ENCODE data around the gene CEP85L. TPM values are rescaled to one million over a fixed set of nuclear protein-coding genes. Genes with fewer than 3 reads are reported as not detected.
A peak's percentile ranks its signal among the peaks of the same experiment; 100 is the strongest.

The CEP85L gene
- polyA plus RNA-seq, 1 donor = 4.3 TPM

DNA sequence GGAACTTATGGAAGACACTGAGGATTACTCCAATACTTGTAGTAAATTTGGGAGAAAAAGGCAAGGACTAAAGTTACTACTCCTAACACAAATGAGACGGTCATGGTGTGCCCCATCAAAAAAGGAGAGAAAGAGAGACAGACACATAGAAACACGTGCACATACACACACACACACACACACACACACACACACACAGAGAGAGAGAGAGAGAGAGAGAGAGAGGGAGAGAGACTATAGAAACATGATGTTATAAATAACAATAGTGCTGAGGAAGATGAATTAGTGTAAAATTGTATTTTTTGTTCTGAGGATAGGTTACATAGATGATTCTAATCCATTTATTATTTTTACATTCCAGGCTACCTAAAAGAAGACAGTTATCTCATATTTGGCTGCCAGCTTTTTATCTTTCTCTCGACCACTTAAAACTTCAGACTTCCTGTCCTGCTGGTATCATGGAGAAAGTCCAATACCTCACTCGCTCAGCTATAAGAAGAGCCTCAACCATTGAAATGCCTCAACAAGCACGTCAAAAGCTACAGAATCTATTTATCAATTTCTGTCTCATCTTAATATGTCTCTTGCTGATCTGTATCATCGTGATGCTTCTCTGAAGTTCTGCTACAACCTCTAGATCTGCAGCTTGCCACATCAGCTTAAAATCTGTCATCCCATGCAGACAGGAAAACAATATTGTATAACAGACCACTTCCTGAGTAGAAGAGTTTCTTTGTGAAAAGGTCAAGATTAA, 92.8 kb downstream of the CEP85L start:
- Histone ChIP-seq H3K4me3 (ENCODE audit: low read length) (no peak overlapping the region), H3K27me3 (ENCODE audit: control insufficient read depth, insufficient read depth, low read length) (no peaks in the 10 kb centered on the region), H3K36me3 (ENCODE audit: control insufficient read depth, insufficient read depth, low read length) (no peaks in the 10 kb centered on the region), H3K27ac (ENCODE audit: low read length) (no peak overlapping the region), H3K9me3 (ENCODE audit: control insufficient read depth, low read depth, low read length) (no peaks in the 10 kb centered on the region), H3K4me1 (ENCODE audit: control insufficient read depth, insufficient read depth, low read length) (no peaks in the 10 kb centered on the region)
- WGBS (ENCODE audit: insufficient coverage, low lambda C conversion rate) = 100% methylated on average over 2 of the region's 6 CpGs
- no peak for DNase-seq

DNA sequence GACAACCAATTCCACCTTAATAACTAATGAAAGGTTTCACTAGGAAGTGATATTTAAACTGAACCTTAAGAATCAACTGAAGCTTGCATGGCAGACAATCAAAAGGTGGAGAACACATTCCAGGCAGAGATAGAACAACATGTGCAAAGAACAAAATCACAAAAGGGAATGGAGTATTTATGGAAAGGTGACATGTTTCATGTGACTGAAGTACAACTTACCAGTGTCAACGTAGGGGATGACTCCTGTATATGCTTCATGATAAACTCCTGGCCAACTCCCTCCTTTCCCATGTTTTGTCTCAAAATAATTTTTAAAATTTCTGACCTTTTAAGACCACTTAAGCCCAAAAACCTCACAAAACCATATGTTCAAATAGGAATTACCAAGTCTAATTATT, 96.7 kb downstream of the CEP85L start:
- DNase-seq = no peak
- WGBS (ENCODE audit: insufficient coverage, low lambda C conversion rate) = 75% methylated on average over 1 of the region's 1 CpG
- H3K36me3 ChIP-seq (ENCODE audit: control insufficient read depth, insufficient read depth, low read length) = no peaks in the 10 kb centered on the region
- H3K4me1 ChIP-seq (ENCODE audit: control insufficient read depth, insufficient read depth, low read length) = no peaks in the 10 kb centered on the region
- no peak overlapping the region for H3K4me3 ChIP-seq (ENCODE audit: low read length)
- H3K27ac ChIP-seq (ENCODE audit: low read length) = no peak overlapping the region
- H3K9me3 ChIP-seq (ENCODE audit: control insufficient read depth, low read depth, low read length) = no peaks in the 10 kb centered on the region
- no peaks in the 10 kb centered on the region for H3K27me3 ChIP-seq (ENCODE audit: control insufficient read depth, insufficient read depth, low read length)

DNA sequence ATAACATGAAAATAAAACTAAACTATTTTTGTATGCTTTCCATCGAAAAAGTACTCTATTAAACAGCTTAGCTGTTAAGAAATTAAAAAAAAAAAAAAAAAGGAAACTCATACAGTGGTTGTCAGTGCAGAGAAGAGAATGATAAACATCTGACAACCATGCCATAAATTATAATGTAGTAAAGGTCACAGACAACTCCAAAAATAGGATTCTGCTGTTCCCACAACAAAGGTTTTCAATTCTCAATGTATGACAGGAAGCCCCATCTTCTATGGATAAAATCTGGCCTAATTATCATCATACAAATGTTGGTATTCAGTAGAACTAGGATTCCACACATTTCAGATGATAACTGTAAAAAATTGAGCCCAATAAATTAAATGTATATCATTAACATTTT, 98.3 kb downstream of the CEP85L start:
- no peak overlapping the region for H3K4me3 ChIP-seq (ENCODE audit: low read length)
- H3K9me3 ChIP-seq (ENCODE audit: control insufficient read depth, low read depth, low read length) = no peaks in the 10 kb centered on the region
- no peak overlapping the region for H3K27ac ChIP-seq (ENCODE audit: low read length)
- 45% methylated on average over 1 of the region's 1 CpG for WGBS (ENCODE audit: insufficient coverage, low lambda C conversion rate)
- H3K4me1 ChIP-seq (ENCODE audit: control insufficient read depth, insufficient read depth, low read length) = no peaks in the 10 kb centered on the region
- no peaks in the 10 kb centered on the region for H3K36me3 ChIP-seq (ENCODE audit: control insufficient read depth, insufficient read depth, low read length)
- no peaks in the 10 kb centered on the region for H3K27me3 ChIP-seq (ENCODE audit: control insufficient read depth, insufficient read depth, low read length)
- DNase-seq = no peak

DNA sequence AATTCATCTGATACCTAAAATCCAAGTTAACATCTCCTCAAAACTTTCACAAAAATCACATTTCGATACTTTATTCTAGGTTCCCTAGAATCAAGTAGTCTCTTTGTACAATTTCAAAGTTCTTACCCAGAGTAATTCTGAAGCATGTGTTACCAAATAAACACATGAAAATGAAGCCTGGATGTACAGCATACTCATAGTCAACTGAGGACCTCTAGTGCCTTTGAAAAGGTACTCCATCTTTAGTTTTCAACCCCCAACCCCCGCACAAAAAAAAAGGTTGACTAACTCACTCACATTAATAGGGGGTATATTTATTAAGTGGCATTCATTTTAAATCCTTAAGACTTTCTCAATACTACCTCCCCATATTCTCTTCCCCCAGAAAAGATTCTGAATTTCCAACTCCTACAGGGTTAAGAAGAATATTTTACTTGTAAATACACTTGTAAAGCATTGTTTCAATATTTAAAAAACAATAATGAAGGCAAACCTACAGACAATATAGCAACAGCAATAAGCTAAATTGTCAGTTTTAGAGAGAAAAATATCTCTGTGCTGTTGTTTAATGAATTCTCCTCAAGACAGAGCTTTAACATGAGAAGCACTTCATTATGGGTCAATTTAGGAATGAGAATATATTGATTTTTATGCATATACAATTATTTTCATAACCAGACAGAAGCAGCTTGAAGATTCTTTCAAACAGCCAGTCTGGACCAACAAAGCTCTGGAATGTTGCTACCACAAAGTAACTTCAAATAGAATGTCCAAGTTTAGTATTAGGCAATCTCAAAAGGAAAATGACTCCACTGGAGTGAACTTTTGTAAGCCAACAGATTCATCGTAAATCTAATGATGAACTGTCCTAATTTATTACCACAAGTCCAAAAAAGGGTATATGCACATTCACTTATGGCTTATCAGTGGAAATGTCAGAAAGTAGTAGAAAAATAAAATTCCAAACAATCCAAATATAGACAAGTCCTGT, 100.0 kb downstream of the CEP85L start:
- 38% methylated on average over 1 of the region's 3 CpGs for WGBS (ENCODE audit: insufficient coverage, low lambda C conversion rate)
- Histone ChIP-seq H3K27me3 (ENCODE audit: control insufficient read depth, insufficient read depth, low read length) (no peaks in the 10 kb centered on the region), H3K4me3 (ENCODE audit: low read length) (no peak overlapping the region), H3K4me1 (ENCODE audit: control insufficient read depth, insufficient read depth, low read length) (no peaks in the 10 kb centered on the region), H3K36me3 (ENCODE audit: control insufficient read depth, insufficient read depth, low read length) (no peaks in the 10 kb centered on the region), H3K9me3 (ENCODE audit: control insufficient read depth, low read depth, low read length) (no peaks in the 10 kb centered on the region), H3K27ac (ENCODE audit: low read length) (no peak overlapping the region)
- peak in 1 of 2 donors; percentile 11 for DNase-seq

DNA sequence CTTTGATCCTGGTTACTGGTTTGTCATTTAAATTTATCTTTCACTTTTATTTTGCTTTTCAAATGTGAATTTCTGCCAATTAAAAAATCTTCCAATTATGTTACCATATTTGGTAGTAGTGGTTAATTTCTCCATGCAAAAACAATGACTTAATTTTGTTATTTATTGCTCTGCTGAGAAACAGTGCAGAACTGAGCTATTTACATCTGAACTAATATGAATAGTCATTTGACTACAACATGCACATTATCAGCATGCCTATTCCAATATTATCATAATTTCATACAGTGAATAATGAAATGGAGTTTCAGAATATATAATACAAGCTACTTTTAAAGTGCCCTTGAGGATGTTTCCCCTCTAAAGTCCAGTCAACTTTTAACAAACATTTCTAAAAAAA, 102.8 kb downstream of the CEP85L start:
- H3K4me3 ChIP-seq (ENCODE audit: low read length) = no peak overlapping the region

DNA sequence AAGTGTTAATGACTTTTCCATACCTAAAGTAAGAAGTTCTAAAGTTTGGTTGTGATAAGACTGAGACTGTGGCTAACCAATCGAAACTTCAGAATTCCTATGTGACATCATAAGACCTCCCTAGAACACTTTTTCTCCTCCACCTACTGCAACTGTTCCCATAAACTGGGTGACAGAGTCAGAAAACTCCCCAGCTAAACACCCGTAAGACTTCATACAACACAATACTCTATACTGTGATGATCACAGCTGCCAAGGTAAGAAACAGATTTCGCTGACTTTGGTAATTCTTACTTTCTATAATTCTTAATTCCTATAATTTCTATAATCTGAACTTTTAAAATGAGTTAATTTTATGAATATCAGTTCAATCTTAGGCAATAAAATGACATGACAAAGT, 103.3 kb downstream of the CEP85L start, which contains the start of gene PLN:
Gene PLN (plus strand): TSS at position 161 of the 400 bp plus-strand sequence. CDS start 10,626 bp downstream, outside the sequence.
- no peak within 1 kb of the TSS for H3K4me3 ChIP-seq (ENCODE audit: low read length)
- H3K9me3 ChIP-seq (ENCODE audit: control insufficient read depth, low read depth, low read length) = no peaks in the 10 kb centered on the region
- H3K36me3 ChIP-seq (ENCODE audit: control insufficient read depth, insufficient read depth, low read length) = no peaks in the 10 kb centered on the region
- WGBS (ENCODE audit: insufficient coverage, low lambda C conversion rate) = 100% methylated on average over 1 of the region's 3 CpGs
- no peak within 1 kb of the TSS for H3K27ac ChIP-seq (ENCODE audit: low read length)
- DNase-seq = no peak
- no peaks in the 10 kb centered on the region for H3K4me1 ChIP-seq (ENCODE audit: control insufficient read depth, insufficient read depth, low read length)
- H3K27me3 ChIP-seq (ENCODE audit: control insufficient read depth, insufficient read depth, low read length) = no peaks in the 10 kb centered on the region

More for the DNA sequence above, 102.8 kb downstream of the CEP85L start:
- no peaks in the 10 kb centered on the region for H3K9me3 ChIP-seq (ENCODE audit: control insufficient read depth, low read depth, low read length)
- no peaks in the 10 kb centered on the region for H3K4me1 ChIP-seq (ENCODE audit: control insufficient read depth, insufficient read depth, low read length)
- no peaks in the 10 kb centered on the region for H3K27me3 ChIP-seq (ENCODE audit: control insufficient read depth, insufficient read depth, low read length)
- DNase-seq = no peak
- no peak overlapping the region for H3K27ac ChIP-seq (ENCODE audit: low read length)
- H3K36me3 ChIP-seq (ENCODE audit: control insufficient read depth, insufficient read depth, low read length) = no peaks in the 10 kb centered on the region

DNA sequence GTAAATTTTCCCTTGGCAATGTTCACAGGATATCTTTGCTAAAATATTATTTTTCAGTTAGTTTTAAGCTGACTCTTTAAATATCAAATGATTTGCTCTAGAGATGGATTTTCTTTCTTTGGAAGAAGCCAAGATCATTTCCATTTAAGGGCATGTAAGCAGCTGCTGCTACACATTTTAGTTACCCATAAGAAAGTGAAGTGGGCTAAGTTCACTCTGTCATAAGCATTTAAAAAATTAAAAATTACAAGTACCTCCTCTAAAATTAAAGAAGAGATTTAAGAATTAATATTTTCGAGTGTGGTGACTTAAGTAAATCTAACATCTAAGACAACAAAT, 104.5 kb downstream of the CEP85L start:
- Histone ChIP-seq H3K4me3 (ENCODE audit: low read length) (no peak overlapping the region), H3K9me3 (ENCODE audit: control insufficient read depth, low read depth, low read length) (no peaks in the 10 kb centered on the region), H3K27me3 (ENCODE audit: control insufficient read depth, insufficient read depth, low read length) (no peaks in the 10 kb centered on the region), H3K27ac (ENCODE audit: low read length) (no peak overlapping the region), H3K36me3 (ENCODE audit: control insufficient read depth, insufficient read depth, low read length) (no peaks in the 10 kb centered on the region), H3K4me1 (ENCODE audit: control insufficient read depth, insufficient read depth, low read length) (no peaks in the 10 kb centered on the region)
- no peak for DNase-seq
- WGBS (ENCODE audit: insufficient coverage, low lambda C conversion rate) = 86% methylated on average over 1 of the region's 1 CpG

DNA sequence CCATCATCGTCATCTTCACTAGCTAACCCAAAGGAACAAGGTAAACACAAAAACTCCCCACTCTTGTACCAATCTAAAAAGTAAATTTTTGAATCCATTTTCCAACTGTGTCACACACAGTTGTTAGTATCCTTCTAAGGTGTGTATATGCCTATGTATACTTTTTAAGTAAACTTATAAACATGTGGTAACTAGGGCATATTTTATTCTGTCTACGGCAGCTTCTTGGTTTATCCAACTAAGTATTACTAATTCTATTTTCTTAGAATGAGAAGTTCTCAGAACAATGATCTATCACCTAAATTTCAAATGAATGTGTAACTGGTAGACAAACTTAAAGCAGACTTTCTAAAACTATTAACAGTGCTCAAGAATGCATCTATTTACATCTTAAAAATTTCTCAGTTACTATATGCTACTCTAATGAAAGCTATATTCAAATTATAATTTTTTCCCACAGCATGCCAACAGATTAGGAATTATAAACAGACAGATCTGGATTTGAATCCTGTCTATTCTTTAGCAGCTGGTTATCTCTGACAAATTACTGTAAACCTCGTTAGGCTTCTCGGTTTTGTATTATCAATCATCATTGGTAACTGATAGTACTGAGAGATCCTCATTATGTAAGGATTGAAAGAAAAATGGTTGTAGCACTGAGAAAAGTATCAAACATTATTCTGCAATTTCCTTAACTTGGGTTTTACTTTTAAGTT, 105.1 kb downstream of the CEP85L start:
- H3K36me3 ChIP-seq (ENCODE audit: control insufficient read depth, insufficient read depth, low read length) = no peaks in the 10 kb centered on the region
- DNase-seq = no peak
- no peaks in the 10 kb centered on the region for H3K4me1 ChIP-seq (ENCODE audit: control insufficient read depth, insufficient read depth, low read length)
- H3K9me3 ChIP-seq (ENCODE audit: control insufficient read depth, low read depth, low read length) = no peaks in the 10 kb centered on the region
- 51% methylated on average over 3 of the region's 4 CpGs for WGBS (ENCODE audit: insufficient coverage, low lambda C conversion rate)
- no peak overlapping the region for H3K4me3 ChIP-seq (ENCODE audit: low read length)
- H3K27ac ChIP-seq (ENCODE audit: low read length) = no peak overlapping the region
- H3K27me3 ChIP-seq (ENCODE audit: control insufficient read depth, insufficient read depth, low read length) = no peaks in the 10 kb centered on the region

DNA sequence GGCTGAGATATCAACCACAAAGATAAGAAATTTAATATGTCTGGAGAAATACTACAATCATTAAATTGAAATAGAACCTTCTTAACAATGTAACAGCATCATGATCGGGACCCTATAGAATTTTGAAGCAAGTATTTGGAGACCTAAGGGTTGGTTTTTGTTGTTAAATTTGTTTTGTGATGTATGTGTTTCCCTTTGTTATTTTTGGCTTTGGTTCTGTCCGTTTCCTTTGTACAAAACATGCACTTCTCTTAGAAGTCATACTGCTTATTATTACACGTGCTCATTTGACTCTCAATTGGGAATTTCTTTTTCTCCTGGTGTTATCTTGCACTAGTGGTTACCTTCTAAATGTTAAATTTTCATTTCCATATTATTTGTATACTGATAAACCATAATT, 107.3 kb downstream of the CEP85L start:
- WGBS (ENCODE audit: insufficient coverage, low lambda C conversion rate) = 80% methylated on average over 1 of the region's 3 CpGs
- H3K4me3 ChIP-seq (ENCODE audit: low read length) = no peak overlapping the region
- no peaks in the 10 kb centered on the region for H3K9me3 ChIP-seq (ENCODE audit: control insufficient read depth, low read depth, low read length)
- H3K27me3 ChIP-seq (ENCODE audit: control insufficient read depth, insufficient read depth, low read length) = no peaks in the 10 kb centered on the region
- H3K36me3 ChIP-seq (ENCODE audit: control insufficient read depth, insufficient read depth, low read length) = no peaks in the 10 kb centered on the region
- no peaks in the 10 kb centered on the region for H3K4me1 ChIP-seq (ENCODE audit: control insufficient read depth, insufficient read depth, low read length)
- no peak overlapping the region for H3K27ac ChIP-seq (ENCODE audit: low read length)
- no peak for DNase-seq
